Left renal cortex interstitium (tissue), 4 donors: ENCODE data around the gene NUP210. TPM values are rescaled to one million over a fixed set of nuclear protein-coding genes. Genes with fewer than 3 reads are reported as not detected.

Experiments
- DNase-seq, 4 donors: peaks; one replicate each; pipeline ENCODE4 v3.0.0-alpha.2; 2013; ENCODE audit warnings: low read depth in 4 of 4, low spot score in 2 of 4, missing footprints in 1 of 4
- polyA plus RNA-seq, 4 donors: library from polyadenylated mRNA; unstranded; fragments of 120-200 nt; gene quantifications; one replicate each; pipeline ENCODE4 v1.2.1, GENCODE V29; 2013; ENCODE audit not compliant: insufficient read length in 4 of 4

NUP210 gene
- polyA plus RNA-seq, 4 donors, result 21.1 to 35.1 (median 26.7) TPM

DNA sequence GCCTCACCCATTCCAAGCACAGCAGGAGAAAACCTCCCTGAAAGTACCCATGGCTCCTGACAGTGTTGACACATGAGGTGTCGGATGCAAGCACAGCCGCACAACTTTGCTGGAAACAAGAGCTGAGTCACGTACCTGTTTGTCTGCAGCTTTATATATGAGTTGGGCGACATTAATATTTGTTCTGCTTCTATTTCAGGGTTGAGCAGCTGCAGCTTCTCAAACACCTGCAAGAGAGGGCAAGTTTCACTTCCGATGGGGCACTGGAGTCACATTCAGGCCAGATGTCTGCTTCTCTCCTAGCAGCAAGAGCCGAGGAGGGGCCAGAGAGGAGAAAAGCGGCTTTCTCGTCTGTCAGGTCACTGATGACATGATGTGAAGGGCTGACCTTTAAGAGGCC is 88.0 kb downstream of the NUP210 start:
- no peak for DNase-seq

DNA sequence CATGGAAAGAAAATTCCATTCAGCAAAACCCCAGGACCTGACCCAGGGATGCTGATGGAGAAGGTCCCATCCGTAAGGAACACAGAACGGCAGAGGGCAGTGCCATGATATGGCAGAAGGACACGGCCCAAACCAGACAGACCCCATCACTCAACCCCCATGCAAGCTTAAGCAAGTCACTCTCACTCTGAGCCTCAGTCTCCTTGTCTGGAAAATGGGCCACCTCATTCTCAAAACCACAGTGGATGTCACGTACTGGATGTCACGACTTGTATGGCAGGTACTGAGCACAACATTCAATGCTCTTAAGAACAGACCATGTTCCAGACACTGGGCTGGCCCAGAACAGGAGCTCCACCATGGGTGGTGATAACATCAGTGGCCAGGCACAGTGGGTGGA is 90.4 kb downstream of the NUP210 start:
- no peak for DNase-seq

DNA sequence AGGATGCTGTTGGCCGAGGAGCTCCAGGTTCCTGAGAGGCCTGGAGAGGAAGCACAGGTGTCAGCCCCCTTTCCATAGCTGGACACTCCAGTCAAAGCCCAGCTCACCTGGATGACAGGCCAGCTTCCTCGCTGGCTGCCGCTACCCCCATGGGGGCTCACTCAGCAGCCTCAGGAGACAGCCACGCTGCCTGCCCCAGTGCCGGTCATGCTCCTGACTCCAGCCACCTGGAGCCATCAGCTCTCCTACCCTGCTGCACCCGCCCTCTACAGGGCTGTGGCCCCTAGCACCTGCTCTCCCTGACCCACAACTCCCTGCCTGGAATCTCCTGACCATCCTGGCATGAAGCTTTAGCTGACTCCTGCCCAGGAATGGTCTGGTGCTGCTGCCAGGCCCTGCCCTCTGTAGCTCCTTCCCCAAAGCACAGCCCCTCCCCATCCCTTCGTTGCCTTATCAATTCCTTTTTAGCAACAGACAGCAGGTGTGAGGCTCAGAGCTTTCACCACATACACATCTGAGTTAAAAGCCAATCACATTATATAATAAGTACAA is 94.2 kb downstream of the NUP210 start:
- no peak for DNase-seq

DNA sequence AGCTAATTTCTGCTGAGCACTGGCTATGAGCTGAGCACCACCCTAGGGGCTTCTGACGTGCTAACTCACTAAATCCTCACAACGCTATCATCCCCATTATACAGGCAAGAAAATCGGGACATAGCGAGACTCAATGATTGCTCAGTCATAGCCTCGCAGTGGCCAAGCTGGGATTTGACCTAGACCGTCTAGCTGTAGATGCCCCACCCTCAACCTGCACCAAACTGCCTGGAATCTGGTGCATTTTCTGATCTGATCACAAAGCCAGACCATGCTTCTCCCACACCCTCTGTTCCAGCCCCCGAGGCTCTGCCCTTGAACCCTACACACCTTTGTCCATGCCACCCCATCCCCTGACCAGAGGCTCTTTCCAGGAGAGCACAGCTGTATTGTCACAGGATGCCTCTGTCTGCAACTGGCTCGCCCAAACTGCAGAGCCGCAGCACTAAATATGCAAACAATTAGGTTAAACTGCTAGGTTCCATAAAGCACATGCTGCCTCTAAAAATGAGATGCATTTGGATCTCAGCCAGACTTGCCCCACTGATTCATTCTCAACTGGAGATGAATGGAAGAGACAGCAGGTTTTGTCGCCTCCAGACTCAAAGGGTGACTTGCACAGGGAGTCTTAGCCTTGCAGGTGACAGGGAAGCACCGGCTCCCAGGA is 95.2 kb downstream of the NUP210 start:
- DNase-seq, result no peak

DNA sequence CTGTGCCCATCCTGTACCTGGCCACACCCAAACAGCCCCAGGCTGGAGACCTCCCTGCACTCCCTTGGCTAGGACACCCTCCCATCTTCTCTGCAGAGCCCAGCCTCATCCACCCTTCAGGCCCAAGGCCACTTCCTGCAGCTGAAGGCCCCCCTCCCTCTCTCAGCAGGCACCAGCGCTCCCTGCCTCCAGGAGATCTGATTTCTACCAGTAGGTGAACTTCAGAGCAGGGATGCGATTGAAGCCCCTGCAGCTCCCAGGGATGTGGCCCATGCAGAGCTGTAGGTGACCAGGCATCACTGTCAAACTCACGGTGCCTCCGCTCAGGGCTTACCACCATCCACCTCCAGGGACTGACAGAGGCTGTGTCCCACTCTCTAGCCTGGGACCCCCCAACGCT is 96.3 kb downstream of the NUP210 start:
- no peak for DNase-seq

DNA sequence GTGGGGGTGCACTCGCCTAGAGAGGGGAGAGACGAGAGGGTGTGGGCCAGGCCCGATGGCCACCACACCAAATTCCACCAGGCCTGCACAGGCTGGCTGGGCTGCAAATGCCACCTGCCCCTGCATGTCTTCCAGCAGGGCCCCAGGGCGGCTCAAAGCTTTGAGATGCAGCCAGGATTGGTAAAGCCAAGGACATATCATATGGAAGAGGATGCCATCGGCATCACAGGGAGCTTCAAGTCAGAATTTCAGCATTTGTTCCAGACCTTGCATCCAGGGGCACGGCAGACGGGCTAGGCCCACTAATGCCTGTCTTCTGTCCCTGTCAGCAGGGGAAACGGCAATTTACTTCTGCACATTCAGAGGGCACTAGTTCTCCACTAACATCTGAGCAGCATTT is 97.8 kb downstream of the NUP210 start:
- no peak for DNase-seq

DNA sequence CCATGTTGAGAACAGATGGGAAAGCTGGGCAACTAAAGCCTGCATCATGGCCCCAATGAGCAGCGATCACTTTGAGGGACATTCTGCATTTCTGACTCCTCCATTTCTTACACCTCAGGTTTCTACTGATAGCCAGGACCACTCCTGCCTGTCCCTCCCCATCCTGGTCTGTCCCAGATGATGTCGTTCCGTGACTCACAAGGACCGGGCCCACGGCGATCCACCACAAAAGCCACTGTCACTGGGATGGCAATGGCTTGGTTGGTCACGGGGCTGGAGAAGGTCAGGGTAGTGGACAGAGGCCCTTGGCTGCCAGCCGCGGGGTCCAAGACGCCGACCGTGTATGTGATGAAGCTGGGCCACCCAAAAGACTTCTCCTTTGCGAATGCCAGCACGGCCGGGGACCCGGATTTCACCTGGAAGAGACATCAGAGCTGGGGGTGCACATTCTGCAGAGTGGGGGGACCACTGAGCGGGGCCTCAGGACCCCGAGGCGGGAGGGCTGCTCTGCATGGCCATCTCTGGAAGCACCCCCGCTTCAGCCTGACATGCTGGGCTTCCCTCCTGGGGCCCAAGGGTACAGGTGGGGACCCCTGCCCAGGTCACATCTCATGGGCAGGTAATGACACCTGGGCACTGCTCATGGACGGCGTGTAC is 100.4 kb downstream of the NUP210 start:
- DNase-seq, result no peak

DNA sequence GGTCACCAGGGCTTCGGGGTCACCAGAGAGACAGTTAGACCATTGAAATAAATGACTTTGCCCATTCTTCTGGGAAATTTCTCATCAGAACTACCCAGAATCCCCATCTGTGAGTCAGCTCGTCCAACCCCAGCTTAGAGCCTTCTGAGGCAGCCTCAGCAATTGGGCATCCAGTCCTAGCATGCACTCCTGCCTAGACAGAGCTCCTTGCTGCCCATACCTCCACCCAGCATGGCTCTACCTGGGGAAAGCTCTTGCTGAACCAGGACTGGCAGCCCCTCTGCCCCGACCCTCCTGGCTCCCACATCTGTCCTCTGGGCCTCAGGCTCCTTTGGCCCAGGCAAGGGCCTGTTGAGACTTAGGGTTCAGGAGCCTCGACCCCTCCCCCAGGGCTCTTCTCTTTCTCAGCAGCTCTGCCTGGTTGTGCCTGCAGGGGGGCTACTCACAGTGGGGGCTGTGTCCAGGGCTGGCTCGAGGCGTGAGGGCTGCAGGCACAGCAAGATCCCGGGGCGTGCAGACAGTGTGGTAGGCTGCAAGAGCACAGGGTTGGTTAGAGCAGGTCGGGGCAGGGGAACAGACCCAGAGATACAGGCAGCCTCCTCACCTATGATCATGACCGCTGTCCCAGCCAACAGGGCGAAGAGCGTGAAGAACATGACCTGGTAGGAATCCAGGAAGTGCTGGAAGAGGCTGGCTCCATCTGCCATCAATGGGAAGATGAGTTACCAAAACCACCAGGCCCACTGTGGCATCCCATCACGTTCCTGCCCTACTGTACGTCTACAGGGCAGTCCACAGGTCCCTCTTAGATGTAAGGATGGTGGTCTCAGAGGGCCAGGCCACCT is 101.3 kb downstream of the NUP210 start:
- DNase-seq, result no peak

DNA sequence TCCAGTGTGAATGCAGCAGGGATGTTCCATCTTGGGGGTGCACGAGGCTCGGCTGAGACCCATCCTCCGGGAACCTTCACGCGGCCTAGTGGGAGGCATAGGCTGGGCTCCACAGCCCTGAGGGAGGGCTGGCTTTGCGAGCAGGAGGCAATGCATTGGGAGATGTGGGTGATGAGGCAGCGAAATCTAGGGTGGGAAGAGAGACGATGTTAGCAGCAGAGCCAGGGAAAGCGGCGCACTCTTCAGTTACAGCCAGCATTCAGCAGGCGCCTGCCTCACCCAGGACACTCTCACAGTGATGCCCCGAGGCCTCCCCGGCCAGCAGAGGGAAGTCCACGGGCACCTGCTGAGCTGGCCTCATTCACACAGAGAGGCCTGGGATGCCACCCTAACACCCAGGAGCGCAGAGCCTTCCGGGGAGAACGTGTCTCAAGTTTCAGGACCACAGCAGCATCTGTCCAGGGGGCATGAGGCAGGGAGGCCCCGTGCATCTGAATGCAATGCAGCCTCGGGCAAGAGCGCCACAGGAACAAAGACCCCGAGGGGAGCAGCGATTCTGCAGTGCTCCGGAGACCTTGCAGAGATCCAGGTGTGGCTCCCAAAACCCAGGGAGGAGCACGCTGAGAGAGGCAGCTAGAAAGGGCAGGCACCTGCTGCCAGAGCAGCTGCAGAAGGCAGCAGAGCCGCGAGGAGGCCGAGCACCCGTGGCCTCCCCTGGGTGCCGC is 102.4 kb downstream of the NUP210 start:
- no peak for DNase-seq

DNA sequence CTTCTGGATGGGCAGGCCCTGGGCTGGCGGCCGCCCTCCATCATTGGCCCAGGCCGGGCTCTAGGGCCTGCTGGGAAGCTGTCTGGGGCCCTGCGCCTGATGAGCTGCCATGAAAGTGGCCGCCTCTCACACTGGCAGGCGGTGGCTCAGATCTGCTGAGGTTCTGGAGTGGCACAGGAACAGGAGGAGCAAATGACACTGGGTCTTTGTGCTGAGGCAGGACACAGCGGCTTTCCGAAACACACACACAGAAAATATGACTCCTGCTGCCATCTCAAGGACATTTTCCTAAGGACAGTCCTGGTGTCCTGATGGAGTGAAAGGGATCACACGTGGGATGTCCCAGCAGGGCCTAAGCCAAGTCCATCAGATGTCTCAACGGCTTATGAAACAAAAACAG is 103.5 kb downstream of the NUP210 start:
- no peak for DNase-seq

DNA sequence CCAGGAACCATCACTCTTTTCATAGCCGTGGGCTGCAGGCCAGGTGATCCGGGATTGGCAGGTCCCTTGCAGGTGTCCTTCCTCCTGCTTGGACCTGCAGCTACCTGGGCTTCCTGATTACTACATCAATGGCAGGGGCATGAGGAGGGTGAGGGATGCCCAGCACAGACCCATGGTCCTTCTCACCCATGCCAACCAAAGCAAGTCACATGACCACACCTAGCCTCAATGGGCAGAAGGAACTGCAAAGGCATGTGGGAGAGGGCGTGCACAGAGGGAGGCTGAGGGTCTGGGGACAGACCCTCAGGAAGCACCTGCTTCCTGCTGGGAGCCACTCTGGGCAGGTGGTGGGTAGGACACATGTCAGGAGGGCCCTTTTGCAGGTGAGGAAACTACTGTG is 105.2 kb downstream of the NUP210 start:
- no peak for DNase-seq

DNA sequence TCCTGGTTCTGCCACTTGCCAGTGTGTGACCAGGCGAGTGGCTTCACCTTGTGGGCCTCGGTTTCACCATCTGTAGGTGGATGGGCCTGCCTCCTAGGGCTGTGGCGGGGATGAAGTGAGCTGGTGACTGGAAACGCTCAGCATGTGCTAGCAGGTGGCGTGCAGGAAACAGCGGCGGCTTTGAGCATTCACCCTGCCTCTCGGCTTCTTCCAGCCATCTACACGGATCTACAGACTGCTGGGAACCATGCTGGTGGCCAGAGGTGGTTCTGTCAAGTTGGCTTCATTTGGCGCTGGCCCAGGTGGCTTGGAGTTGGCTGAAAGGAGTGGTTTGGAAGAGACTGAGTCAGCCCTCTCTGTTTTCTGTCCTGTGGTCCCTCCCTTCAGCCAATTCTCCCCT is 106.3 kb downstream of the NUP210 start:
- no peak for DNase-seq

DNA sequence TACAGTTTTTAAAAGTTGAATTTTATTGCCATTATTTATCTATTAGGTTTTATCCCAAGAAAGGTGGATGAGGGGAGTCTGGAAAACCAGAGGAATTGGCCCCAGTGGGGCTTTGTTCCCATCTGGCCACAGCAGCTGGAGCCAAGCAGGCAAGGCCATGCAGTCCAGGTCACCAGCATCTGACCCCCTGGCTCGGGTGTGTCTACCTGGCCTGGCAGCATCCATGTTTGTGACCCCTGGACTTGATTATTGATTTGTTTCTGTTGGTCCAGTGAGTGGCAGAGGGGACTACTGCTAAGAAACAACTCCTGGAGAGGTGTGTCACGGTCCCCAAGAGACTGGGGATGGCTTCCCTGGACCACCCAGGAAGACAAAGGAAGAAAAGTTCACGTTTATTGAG is 111.1 kb downstream of the NUP210 start:
- no peak for DNase-seq

DNA sequence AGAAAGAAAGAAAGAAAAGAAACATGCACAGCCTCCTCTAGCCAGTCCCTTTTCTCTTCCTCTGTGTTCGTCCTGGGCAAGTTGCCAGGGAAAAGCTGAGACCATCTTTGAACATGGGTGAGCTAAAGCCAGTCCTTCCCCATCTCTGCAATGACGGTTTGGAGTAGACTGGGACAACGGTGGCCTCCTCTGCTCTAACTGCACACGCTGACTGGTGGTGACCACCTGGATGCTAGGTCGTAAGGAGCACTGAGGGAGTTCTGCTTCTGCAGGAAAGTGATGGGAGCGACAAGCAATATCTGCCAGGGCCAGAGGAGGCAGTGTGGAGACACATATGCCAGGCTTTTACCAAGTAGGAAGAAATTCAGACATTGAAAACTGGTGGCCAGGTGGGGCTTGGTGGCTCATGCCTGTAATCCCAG is 111.7 kb downstream of the NUP210 start:
- no peak for DNase-seq

DNA sequence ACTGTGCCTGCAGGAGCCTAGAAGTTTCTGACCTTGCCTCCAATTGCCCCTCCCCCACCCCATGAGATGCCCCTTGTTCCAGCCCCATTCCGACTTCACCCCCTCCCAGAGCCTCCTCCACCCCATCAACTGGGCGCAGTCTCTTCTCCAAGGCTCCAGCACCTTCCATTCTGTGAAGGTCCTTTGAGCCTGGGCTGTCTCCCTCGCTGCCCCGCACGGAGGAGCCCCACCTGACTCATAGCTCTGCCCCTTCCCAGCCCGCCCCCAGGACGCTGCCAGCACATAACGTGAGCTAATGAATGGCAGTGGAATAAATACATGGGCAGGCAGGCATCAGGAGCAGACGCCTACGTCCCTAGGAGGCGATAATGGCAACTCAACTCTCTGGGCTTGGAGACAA is 113.1 kb downstream of the NUP210 start:
- no peak for DNase-seq

DNA sequence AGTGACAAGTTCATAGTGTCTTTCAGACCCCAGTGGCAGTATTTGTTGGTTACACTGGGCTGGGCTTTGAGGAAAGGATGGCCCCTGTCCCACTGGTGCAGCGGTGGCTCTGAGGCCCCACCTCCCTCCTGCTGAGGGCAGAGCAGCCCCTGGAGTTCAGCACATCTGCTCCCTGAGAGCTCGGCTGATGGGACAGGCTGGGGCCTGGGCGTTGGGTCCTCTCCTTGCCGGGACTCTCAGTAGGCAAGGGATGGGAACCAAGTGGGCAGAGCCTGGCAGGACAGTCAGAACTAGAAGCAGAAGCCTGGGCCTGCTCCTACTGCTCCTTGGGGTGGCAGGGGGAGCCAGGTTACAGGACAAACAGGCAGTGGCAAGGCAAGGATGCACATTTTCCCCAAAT is 114.5 kb downstream of the NUP210 start:
- DNase-seq, result no peak

DNA sequence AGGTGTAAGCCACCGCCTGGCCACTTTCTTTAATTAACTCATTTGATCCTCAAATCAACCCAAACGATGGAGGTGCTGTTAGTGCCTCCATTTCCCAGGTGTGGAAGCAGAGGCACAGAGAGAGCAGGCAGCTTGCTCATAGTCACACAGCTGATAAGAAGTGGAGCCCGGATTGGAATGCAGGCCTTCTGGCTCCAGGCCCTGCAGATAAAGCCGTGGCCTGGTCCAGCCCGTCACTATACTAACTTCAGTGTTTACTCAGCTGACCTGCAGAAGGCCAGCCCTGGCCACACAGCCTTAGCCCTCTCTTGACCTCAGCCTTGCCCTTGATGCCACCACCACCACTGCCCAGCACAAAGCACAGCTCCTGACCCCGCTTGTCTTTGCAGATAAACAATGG is 116.7 kb downstream of the NUP210 start:
- no peak for DNase-seq

DNA sequence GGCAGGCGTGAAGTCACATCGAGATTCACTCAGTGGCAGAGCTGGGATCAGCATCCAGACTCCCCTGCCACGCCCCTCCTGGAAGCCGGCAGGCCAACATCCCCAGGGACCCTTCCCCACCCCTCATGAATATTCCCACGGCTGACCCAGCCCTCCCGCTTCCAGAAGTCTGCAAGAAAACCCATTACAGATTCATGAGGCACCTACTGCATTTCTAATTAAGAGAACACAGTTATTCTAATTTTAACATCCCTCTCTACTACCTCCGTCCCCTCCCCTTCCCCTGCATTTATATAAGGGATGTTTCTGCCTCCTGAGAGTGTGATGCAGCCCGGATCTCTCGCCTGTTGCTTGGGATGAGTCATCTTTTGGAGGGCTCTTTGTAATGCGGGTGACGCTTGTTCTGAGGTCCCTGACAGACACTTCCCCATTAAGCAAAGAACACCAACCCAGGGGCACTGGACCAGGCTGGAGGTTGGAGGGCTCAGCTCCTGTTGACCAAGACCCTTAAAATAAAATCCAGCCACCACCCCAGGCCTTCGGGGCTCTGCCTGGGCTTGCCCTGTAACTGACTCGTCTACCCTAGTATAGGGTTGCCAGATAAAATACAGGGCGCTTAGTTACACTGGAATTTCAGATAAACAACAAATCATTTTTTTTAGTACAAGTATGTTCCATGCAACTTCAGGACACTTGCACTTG is 118.7 kb downstream of the NUP210 start:
- no peak for DNase-seq

DNA sequence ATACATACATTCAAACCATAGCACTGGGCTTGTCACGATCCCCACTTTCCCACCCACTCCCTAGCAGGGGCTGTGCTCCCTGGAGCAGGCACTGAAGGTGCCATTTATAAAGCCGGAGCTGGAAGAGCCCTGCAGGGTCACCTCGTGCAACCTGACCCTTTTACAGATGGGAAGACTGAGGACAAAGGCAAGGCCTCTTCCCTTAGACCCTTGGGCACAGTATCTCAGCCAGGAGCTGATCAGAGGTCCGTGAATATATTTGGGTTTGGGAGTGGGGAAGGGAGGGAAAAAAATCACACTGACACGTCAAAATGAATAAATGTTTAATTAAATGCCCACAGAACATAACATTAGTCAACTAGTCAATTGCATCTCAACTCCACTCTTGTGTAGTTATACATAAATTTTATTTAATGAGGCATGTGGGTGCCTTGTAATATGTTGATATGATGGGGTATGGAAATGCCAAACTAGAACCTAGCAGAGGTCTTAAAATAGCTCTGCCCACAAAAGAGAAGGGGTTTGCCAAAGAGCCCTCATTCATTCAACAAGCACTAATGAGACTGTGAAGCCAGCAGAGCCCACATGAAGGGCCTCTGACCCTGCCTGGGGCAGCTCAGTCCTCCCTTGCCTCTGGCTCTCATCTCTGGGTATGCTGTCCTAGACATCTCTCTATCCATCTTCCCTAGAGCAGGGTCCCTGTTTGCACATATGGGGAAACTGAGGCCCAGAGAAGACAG is 119.4 kb downstream of the NUP210 start:
- DNase-seq, result no peak
